ENCODE data around the gene FXYD2.
"Not testable (repeated sequence)": the region's sequence is repeated elsewhere in the genome, so short reads cannot be mapped to it uniquely, and the experiment has no call there.

The FXYD2 gene

GRCh38 chr11:117824571-117825537 lies at the start of gene FXYD2:
TSS of gene FXYD2 (minus strand) at chr11:117824744. CDS start at chr11:117824678, 66 bp downstream.
- DNase-seq (ENCODE audit: low read depth in 2 of 2), result no peak

GRCh38 chr11:117873828-117874125 lies 49.2 kb upstream of the FXYD2 start:
- DNase-seq (ENCODE audit: low read depth in 2 of 2), result no peak

DNA sequence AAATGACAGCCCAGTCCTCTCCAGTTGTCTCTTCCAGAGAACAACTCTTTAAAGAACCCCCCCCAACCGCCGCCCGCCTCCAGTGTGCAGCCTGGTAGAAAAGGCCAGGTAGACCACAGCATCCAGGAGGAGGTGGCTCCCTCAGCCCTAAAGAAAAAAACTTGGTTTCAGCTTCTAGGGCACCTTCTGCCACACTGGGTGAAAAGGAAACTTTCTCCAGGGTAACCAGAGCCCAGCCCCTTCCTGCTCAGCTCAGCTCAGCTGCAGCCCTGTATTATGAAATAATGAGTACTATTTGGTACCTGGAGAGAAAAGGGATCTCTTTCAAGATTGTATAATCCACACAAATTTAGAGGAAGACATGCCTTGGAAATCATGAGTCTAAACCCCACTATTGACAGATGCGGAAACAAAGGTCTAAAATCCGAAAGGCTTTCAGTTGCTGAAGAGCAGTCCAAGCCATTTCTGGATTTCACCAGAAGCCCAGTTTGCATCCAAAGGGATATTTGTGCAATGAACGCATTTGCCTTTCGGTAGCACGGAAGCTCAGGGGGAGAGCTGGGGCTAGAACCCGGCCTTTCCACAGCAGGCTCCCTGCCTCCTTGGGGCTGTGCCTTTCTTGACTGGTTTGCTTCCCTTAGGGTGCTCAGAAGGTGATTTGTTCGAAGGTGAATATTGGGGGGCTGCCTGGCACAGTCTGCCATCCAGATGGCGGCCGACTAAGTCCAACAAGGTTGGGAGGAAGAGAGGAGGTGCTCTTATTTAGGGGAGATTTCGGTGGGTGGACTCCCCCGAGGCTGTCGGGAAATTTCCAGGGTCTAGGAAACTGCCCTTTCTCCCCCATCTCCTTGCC lies 48.7 kb upstream of the FXYD2 start:
- no peak for DNase-seq (ENCODE audit: low read depth in 2 of 2)

DNA sequence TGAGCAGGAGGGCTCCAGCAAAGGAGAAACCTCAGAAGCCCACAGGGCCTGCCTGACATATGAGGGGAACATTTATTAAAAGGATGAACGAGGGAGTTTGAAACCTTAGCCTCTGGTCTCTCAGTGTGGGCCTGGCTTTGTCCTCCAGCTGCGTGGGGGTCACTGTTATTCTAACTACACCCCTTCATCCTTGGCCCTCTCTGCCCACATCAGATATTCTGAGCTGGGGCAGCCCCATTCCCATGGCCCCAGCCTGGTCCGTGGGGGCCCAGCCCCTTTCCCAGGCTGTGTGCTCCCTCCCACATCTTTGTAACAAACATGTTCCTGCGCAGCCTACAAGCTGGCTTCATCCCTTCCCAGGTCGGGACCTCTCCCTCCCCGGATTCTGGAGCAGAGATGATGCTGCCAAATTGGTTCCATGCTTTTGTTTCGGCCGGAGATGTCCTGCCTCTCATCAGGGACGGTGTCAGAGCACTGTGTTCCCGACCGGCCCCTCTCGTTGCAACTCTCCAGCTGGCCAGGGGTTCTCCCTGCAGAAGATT lies 47.9 kb upstream of the FXYD2 start:
- no peak for DNase-seq (ENCODE audit: low read depth in 2 of 2)

GRCh38 chr11:117871784-117872183 lies 47.2 kb upstream of the FXYD2 start:
- DNase-seq (ENCODE audit: low read depth in 2 of 2), result no peak

- DNase-seq (ENCODE audit: low read depth in 2 of 2), result no peak
Observed at GRCh38 chr11:117871160-117871559, 46.6 kb upstream of the FXYD2 start.

GRCh38 chr11:117870103-117870952 lies 45.8 kb upstream of the FXYD2 start:
- no peak for DNase-seq (ENCODE audit: low read depth in 2 of 2)

DNA sequence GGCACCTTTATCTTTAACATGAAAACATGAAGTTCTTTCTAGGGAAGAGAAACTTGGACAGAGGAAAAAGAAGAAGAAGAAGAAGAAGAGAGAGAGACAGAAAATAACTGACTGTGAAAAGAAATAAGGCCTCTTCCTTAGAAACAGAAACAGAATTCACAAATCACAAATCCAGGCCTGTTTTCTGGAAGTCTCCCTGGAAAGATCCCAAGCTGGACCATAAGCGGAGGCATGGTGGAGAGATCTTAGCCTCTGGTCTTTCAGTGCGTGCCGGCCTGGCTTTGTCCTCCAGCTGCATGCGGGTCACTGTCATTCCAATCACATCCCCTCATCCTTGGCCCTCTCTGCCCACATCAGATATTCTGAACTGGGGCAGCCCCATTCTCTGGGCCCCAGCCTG lies 45.1 kb upstream of the FXYD2 start:
- DNase-seq (ENCODE audit: low read depth in 2 of 2), result no peak

GRCh38 chr11:117868815-117869561 lies 44.4 kb upstream of the FXYD2 start:
- DNase-seq (ENCODE audit: low read depth in 2 of 2), result no peak

DNA sequence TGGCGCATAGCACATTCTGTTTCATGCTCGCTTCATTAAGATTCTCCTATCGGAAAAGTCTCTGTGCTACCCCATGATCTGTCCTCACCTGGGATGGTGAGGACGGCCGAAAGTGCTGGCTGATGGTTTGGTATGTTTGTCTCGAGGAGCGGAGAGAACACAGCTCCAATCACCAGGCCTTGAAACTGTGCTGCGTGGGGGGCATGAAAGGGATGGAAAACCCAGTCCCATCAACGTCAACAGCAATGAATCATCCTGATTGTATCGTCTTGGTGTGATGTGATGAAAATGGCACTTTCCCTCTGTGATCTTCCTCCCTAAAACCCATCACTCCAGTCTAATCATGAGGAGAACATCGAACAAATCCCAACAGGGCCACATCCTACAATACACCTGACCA lies 43.5 kb upstream of the FXYD2 start:
- no peak for DNase-seq (ENCODE audit: low read depth in 2 of 2)

DNA sequence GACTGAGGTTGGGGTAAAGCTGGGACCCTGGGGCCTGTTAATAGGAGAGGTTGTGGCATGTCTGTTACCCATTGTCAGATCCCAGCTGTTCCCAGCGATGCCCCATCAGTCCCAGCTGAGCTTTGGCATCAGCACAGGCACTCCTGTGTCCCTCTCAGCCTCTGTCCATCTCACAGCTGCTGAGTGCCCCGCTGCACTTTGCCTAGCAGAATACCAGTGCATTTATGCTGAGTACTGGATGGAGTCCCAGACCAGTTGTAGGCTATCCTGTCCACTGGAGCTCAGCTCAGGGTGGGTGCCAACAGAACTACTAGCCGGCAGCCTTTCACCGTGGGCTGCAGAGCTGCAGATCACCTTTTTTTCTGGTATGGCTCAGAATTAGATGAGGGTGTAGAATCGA lies 42.0 kb upstream of the FXYD2 start:
- DNase-seq (ENCODE audit: low read depth in 2 of 2), result no peak

DNA sequence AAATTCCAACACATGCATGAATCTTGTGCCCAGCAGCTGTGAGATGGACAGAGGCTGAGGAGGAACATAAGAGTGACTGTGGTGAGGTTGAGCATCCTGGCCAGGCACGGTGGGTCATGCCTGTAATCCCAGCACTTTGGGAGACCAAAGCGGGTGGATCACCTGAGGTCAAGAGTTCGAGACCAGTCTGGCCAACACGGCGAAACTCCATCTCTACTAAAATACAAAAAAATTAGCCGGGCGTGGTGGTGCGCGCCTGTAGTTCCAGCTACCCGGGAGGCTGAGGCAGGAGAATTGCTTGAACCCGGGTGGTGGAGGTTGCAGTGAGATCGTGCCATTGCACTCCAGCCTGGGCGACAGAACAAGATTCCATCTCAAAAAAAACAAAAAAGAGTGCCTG lies 41.0 kb upstream of the FXYD2 start:
- DNase-seq (ENCODE audit: low read depth in 2 of 2), result not testable (repeated sequence)

GRCh38 chr11:117863383-117863782 lies 38.8 kb upstream of the FXYD2 start:
- DNase-seq (ENCODE audit: low read depth in 2 of 2), result no peak

DNA sequence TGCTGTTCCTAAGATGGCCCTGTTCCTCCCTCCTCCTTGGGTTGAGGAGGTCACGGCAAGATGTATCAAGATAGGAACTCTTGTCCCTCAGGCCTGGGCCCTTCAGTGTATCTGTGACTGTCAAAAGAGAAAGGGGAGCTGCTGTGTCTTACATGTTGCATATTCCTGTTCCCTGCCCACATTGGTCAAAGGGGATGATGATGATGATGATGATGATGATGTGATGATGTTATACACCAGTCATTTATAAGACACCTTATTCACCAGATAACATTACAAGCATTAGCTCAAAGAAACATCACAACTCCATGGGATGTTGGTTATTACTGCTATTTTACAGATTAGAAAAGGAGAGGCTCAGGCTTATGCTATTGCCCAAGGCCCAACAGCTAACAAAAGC lies 38.2 kb upstream of the FXYD2 start:
- DNase-seq (ENCODE audit: low read depth in 2 of 2), result no peak

GRCh38 chr11:117862019-117862725 lies 37.6 kb upstream of the FXYD2 start:
- no peak for DNase-seq (ENCODE audit: low read depth in 2 of 2)

DNA sequence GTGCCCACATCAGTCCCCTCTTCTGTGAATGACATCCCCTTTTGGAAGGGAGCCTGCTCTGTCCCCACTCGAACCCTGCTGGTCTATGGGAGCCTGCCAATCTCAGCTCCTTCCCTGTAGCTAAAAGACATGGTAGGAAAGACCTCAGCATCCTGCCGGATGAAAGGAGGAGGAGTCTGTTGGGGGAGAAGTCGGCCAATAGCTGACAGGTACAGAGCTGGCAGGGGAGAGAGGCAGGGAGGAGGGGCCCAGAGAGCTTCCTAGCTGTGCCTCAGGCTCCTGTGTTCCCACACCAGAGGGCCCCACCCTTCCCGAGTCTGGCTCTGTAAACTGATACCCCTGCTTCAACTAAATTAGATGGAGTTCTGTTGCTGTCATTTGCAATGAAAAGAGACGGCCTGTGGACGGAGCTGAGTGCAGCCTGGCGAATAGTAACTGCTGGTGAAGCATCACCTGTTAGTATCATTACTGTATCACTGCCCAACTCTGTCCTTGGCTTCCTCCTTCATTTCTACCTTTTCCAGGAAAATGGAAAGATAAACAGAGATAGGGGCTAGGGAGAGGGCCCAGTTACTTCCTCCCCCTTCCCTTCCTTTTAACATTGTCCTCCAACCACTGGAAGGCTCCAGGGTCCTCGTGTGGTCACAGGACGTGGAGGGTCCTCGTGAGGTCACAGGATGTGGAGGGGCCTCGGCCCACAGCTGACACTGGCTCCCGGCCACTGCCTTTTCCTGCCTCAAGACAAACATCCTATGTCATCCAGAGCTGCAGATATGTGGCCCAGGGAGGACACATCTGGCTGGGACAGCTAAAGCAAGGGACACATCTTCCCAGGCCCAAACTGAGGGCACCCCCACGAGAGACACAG lies 36.8 kb upstream of the FXYD2 start:
- no peak for DNase-seq (ENCODE audit: low read depth in 2 of 2)

DNA sequence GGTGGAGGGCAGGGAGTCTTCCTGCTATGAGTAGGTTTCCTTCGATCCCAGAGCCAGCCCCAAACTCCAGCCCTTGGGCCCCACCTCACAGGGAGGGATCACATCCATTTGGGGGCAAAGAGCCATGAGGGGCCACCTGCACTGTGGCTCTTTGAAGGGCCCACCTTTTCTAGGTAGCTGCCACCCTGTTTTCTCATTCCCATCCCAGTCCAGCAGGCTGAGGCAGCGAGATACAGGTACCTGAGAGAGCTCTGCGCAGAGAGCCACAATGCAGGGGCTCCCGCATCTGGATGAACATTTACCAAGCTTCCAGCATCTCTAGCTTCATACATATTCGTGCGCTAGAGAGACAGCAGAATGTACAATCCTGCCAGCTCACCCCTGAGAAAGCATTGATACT lies 35.6 kb upstream of the FXYD2 start:
- DNase-seq (ENCODE audit: low read depth in 2 of 2), result no peak

- no peak for DNase-seq (ENCODE audit: low read depth in 2 of 2)
Observed at GRCh38 chr11:117859488-117860112, 35.1 kb upstream of the FXYD2 start.

DNA sequence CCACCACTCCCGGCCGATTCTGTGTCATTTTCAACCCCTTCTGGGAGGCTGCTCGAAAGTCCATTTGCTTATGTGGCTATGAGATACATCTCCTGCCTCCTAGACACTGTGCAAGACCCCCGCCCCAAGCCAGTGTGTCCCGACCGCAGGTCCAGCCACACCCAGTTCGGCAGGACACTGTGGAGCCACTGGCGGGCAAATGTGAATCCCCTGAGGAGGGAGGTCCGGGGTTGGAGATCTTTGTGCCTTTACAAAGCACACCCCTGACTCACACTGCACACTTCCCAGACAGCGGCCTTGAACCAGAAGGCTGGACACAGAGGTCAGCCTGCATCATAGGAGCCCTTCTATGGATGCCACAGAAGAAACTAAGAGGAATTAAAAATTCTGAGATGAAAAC lies 34.5 kb upstream of the FXYD2 start:
- DNase-seq (ENCODE audit: low read depth in 2 of 2), result no peak

Measured in activated CD4-positive, alpha-beta T cell treated with anti-CD3 and anti-CD28 coated beads for 24 hours (primary cell).